Measurements from ENCODE around the gene GTF3C1.
"Not testable (repeated sequence)": the region's sequence is repeated elsewhere in the genome, so short reads cannot be mapped to it uniquely, and the experiment has no call there.

The GTF3C1 gene

GRCh38 chr16:27579087-27579980 lies 29.6 kb upstream of the GTF3C1 start:
- DNase-seq (ENCODE audit: low spot score), result no peak
- no peak for TF ChIP-seq CTCF (IDR thresholded peaks at IDR 0.05)
- peak overlapping the region in 1 of 2 donors; percentile 66 for H3K27ac ChIP-seq
- no peak overlapping the region for H3K4me3 ChIP-seq

GRCh38 chr16:27576729-27577128 lies 27.0 kb upstream of the GTF3C1 start:
- H3K27ac ChIP-seq, result no peak overlapping the region
- DNase-seq (ENCODE audit: low spot score), result no peak
- TF ChIP-seq CTCF (IDR thresholded peaks at IDR 0.05), result no peak
- H3K4me3 ChIP-seq, result no peak overlapping the region

- no peak for DNase-seq (ENCODE audit: low spot score)
- H3K27ac ChIP-seq, result no peak overlapping the region
- H3K4me3 ChIP-seq, result no peak overlapping the region
- no peak for TF ChIP-seq CTCF (IDR thresholded peaks at IDR 0.05)
These were observed 23.0 kb upstream of the GTF3C1 start for GRCh38 chr16:27572711-27573110.

DNA sequence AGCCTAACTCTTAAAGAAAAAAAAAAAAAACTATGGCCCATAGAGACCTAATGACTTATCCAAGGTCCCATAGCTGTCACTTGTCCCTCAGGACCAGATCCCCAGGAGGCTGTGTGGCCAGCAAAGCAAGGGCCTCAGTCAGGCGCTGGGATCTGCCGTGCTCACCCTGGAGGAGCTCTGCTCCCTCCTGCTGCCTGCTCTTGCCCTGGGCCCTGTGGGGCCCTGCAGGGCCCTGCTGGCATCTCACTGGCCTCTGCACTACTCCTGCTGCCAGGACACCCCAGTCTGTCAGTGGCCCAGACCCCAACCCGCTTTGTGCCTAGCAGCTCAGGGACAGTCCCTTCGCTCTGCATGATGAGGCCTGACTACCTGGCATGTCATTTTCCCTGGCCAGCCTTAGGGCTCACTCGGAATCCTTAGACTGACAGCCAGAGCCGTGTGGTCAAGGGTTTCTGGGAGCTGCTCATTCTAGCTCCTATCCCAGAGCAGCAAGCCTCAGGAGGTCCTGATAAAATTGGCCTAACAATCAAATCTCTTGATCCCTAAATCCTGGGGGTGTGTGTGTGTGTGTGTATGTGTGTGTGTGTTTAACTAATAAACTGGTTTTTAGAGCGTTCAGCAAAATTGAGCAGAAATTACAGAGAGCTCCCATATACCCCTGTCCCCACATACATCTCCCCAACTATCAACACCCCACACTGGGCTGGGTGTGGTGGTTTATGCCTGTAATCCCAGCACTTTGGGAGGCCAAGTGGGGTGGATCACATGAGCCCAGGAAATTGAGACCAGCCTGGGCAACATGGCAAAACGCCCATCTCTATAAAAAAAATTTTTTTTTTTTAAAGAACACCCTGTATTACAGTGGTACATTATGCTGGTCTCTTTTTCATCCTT lies 22.0 kb upstream of the GTF3C1 start:
- no peak for TF ChIP-seq CTCF (IDR thresholded peaks at IDR 0.05)
- no peak for DNase-seq (ENCODE audit: low spot score)
- Histone ChIP-seq H3K4me3 (no peak overlapping the region), H3K27ac (no peak overlapping the region)

GRCh38 chr16:27570986-27571385 lies 21.3 kb upstream of the GTF3C1 start:
- H3K27ac ChIP-seq; DNase-seq (ENCODE audit: low spot score); H3K4me3 ChIP-seq: not testable (repeated sequence)

- no peak overlapping the region for H3K4me3 ChIP-seq
- DNase-seq (ENCODE audit: low spot score), result no peak
- TF ChIP-seq CTCF (IDR thresholded peaks at IDR 0.05), result no peak
- H3K27ac ChIP-seq, result no peak overlapping the region
These were observed 18.4 kb upstream of the GTF3C1 start for GRCh38 chr16:27568077-27568476.

DNA sequence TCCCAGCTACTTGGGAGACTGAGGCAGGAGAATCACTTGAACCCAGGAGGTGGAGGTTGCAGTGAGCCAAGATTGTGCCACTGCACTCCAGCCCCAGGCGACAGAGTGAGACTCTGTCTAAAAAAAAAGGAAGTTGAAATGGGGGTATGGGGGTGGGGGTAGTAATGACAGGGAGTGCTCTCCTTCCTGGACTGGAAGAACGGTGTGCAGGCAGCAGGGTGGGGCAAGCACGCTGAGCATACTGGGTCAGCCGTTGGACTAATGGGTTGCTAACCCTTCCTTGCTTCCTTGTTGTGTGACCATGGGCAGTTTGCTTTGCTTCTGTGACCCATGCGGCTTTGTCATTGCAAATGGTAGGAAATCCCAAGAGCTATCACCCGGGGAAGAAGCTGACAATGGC lies 16.7 kb upstream of the GTF3C1 start:
- no peak for DNase-seq (ENCODE audit: low spot score)
- H3K4me3 ChIP-seq, result no peak overlapping the region
- TF ChIP-seq CTCF (IDR thresholded peaks at IDR 0.05), result no peak
- no peak overlapping the region for H3K27ac ChIP-seq
